CD14-positive monocyte (primary cell): Measurements from ENCODE around the gene REXO4. TPM values are rescaled to one million over a fixed set of nuclear protein-coding genes. Genes with fewer than 3 reads are reported as not detected.

Source experiments
- DNase-seq, 3 donors: peaks; one replicate each; pipeline ENCODE4 v3.0.0-alpha.2; 2011 to 2022
- H2AFZ ChIP-seq: 2 replicates; pipeline ENCODE4 v1.6.0; 2012; ENCODE audit warnings: mild to moderate bottlenecking, low read depth, low read length, inconsistent platforms; ENCODE audit not compliant: insufficient read depth, poor library complexity, severe bottlenecking
- H3K27ac ChIP-seq, 2 donors: 1 replicate in 1 of 2; 2 replicates in 1 of 2; pipeline ENCODE4 v1.5.1; 2012 to 2013; ENCODE audit warnings: low read length in 2 of 2, control low read depth in 1 of 2, inconsistent platforms in 1 of 2, low read depth in 1 of 2, mild to moderate bottlenecking in 1 of 2
- H3K27me3 ChIP-seq, 2 donors: one replicate each; pipeline versions ENCODE4 v1.6.0 to v1.6.1; 2011 to 2013; ENCODE audit warnings: low read length in 2 of 2; ENCODE audit not compliant: control insufficient read depth in 2 of 2, insufficient read depth in 2 of 2
- H3K36me3 ChIP-seq, 2 donors: replicated peaks in 1 of 2; 1 replicate in 1 of 2; 2 replicates in 1 of 2; pipeline versions ENCODE4 v1.5.1 to v1.6.1; 2012 to 2013; ENCODE audit warnings: low read length in 2 of 2, control low read depth in 1 of 2, inconsistent platforms in 1 of 2, mild to moderate bottlenecking in 1 of 2; ENCODE audit not compliant: insufficient read depth in 2 of 2, control insufficient read depth in 1 of 2
- H3K4me1 ChIP-seq, 2 donors: 1 replicate in 1 of 2; 2 replicates in 1 of 2; pipeline versions ENCODE4 v1.5.1 to v1.6.1; 2012 to 2013; ENCODE audit warnings: low read length in 2 of 2, control low read depth in 1 of 2, inconsistent platforms in 1 of 2, mild to moderate bottlenecking in 1 of 2, moderate library complexity in 1 of 2; ENCODE audit not compliant: insufficient read depth in 2 of 2, control insufficient read depth in 1 of 2
- H3K4me2 ChIP-seq: replicated peaks from 2 replicates; pipeline ENCODE3; 2012; ENCODE audit warnings: low read length, moderate library complexity, mild to moderate bottlenecking; ENCODE audit not compliant: poor library complexity, severe bottlenecking; ENCODE audit errors: extremely low read depth
- H3K4me3 ChIP-seq, 3 experiments: fragments of 200-600 bp in 1 of 3; sonication (generic) in 1 of 3; replicated peaks in 1 of 3; 1 replicate in 2 of 3; 2 replicates in 1 of 3; pipeline ENCODE4 v1.5.1; 2011 to 2013; ENCODE audit warnings: low read length in 3 of 3, mild to moderate bottlenecking in 3 of 3, control low read depth in 2 of 3, low read depth in 2 of 3, inconsistent platforms in 1 of 3, moderate library complexity in 1 of 3
- H3K79me2 ChIP-seq: 2 replicates; pipeline ENCODE4 v1.6.0; 2012; ENCODE audit warnings: mild to moderate bottlenecking, control low read depth, inconsistent platforms, low read length, moderate library complexity; ENCODE audit not compliant: insufficient read depth
- H3K9ac ChIP-seq: 2 replicates; pipeline ENCODE4 v1.6.0; 2017; ENCODE audit warnings: low read length, mild to moderate bottlenecking; ENCODE audit not compliant: insufficient read depth, poor library complexity, severe bottlenecking
- H3K9me3 ChIP-seq, 2 donors: replicated peaks in 1 of 2; 1 replicate in 1 of 2; 2 replicates in 1 of 2; pipeline versions ENCODE4 v1.5.1 to v1.6.1; 2012 to 2013; ENCODE audit warnings: low read length in 2 of 2, control low read depth in 1 of 2; ENCODE audit not compliant: control insufficient read depth in 1 of 2, insufficient read depth in 1 of 2
- H4K20me1 ChIP-seq: 2 replicates; pipeline ENCODE4 v1.6.0; 2012; ENCODE audit warnings: mild to moderate bottlenecking, low read length, control low read depth, moderate library complexity; ENCODE audit not compliant: insufficient read depth
- H3K27ac Mint-ChIP-seq, 7 donors: one replicate each; pipeline ENCODE4 v1.8.0; 2020; ENCODE audit warnings: mild to moderate bottlenecking in 7 of 7, mixed read lengths in 7 of 7, moderate library complexity in 6 of 7, inconsistent platforms in 2 of 7
- H3K27me3 Mint-ChIP-seq, 3 donors: one replicate each; pipeline ENCODE4 v1.8.0; 2021 to 2022; ENCODE audit warnings: low read depth in 3 of 3, mild to moderate bottlenecking in 3 of 3, mixed read lengths in 3 of 3, moderate library complexity in 3 of 3, inconsistent platforms in 1 of 3
- H3K36me3 Mint-ChIP-seq, 2 donors: one replicate each; pipeline ENCODE4 v1.8.0; 2020; ENCODE audit warnings: mixed read lengths in 2 of 2, inconsistent platforms in 1 of 2, mild to moderate bottlenecking in 1 of 2
- H3K4me1 Mint-ChIP-seq: one replicate; pipeline ENCODE4 v1.8.0; 2020; ENCODE audit warnings: mild to moderate bottlenecking, mixed read lengths
- H3K4me3 Mint-ChIP-seq, 2 donors: one replicate each; pipeline ENCODE4 v1.8.0; 2020; ENCODE audit warnings: mild to moderate bottlenecking in 2 of 2, mixed read lengths in 2 of 2, moderate library complexity in 1 of 2
- H3K9me3 Mint-ChIP-seq, 7 donors: one replicate each; pipeline ENCODE4 v1.8.0; 2020 to 2022; ENCODE audit warnings: mixed read lengths in 7 of 7, mild to moderate bottlenecking in 6 of 7, moderate library complexity in 6 of 7, inconsistent platforms in 2 of 7
- WGBS: methylation state at CpG from one replicate; pipeline ENCODE4 v1.1.5; 2013; ENCODE audit warnings: missing lambda C conversion rate; ENCODE audit not compliant: insufficient coverage; 5-methylcytosine and 5-hydroxymethylcytosine counted together
- intact Hi-C, 2 donors: fragments of 100-400 bp; cut with micrococcal nuclease; formaldehyde crosslinking; loops; one replicate each; pipeline versions ENCODE4 v1.15.0 to v1.15.1; 2023
- polyA plus RNA-seq, 3 donors: library from polyadenylated mRNA; depleted of rRNA in 1 of 3; unstranded in 2 of 3; stranded (reverse) in 1 of 3; fragments of 300-500 nt in 2 of 3; fragments of >200 nt in 1 of 3; fragmentation: Illumina TruSeq in 2 of 3; gene quantifications; 1 replicate in 2 of 3; 2 replicates in 1 of 3; pipeline ENCODE4 v1.2.3, GENCODE V29; 2012 to 2021
- TF ChIP-seq, protein P1 (sequence below): fragments of 200-600 bp; IDR thresholded peaks from one replicate; pipeline ENCODE4 v1.8.0; 2022; ENCODE audit warnings: antibody characterized with exemption, mild to moderate bottlenecking

The REXO4 gene
- polyA plus RNA-seq, 3 donors: 3.0 to 11.0 (median 4.2) TPM

DNA sequence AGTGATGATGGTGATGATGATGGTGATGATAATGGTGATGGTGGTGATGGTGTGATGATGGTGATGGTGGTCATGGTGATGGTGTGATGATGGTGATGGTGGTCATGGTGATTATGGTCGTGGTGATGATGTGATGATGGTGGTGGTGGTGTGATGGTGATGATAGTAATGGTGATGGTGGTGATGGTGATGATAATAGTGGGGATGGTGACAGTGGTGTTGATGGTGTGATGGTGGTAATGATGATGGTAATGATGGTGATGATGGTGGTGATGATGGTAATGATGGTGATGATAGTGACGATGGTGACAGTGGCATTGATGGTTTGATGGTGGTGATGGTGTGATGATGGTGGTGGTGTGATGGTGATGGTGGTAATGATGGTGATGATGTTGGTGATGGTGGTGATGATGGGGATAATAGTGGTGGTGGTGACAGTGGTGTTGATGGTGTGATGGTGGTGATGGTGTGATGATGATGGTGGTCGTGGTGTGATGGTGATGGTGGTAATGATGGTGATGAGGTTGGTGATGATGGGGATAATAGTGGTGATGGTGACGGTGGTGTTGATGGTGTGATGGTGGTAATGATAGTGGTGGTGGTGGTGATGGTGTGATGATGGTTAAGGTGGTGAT is 35.2 kb downstream of the REXO4 start:
- intact Hi-C loops: no loop called here
- H3K4me2 ChIP-seq: no peak overlapping the region
- H3K27me3 ChIP-seq: no peaks in the 10 kb centered on the region
- TF ChIP-seq, protein P1, sequence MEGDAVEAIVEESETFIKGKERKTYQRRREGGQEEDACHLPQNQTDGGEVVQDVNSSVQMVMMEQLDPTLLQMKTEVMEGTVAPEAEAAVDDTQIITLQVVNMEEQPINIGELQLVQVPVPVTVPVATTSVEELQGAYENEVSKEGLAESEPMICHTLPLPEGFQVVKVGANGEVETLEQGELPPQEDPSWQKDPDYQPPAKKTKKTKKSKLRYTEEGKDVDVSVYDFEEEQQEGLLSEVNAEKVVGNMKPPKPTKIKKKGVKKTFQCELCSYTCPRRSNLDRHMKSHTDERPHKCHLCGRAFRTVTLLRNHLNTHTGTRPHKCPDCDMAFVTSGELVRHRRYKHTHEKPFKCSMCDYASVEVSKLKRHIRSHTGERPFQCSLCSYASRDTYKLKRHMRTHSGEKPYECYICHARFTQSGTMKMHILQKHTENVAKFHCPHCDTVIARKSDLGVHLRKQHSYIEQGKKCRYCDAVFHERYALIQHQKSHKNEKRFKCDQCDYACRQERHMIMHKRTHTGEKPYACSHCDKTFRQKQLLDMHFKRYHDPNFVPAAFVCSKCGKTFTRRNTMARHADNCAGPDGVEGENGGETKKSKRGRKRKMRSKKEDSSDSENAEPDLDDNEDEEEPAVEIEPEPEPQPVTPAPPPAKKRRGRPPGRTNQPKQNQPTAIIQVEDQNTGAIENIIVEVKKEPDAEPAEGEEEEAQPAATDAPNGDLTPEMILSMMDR: no peak
- H3K27me3 Mint-ChIP-seq: peaks cover 2 to 5% (median 5%) of the 10 kb centered on the region in 3 donors
- no peak overlapping the region for H3K27ac Mint-ChIP-seq
- no peaks in the 10 kb centered on the region for H3K36me3 ChIP-seq
- WGBS: 96% methylated on average over 4 of the region's 4 CpGs
- H3K9me3 Mint-ChIP-seq: no peaks in the 10 kb centered on the region
- H3K27ac ChIP-seq: no peak overlapping the region
- H3K9ac ChIP-seq: no peak overlapping the region
- no peaks in the 10 kb centered on the region for H3K9me3 ChIP-seq
- no peak overlapping the region for H3K4me3 Mint-ChIP-seq
- peaks cover 11% of the 10 kb centered on the region for H3K4me1 Mint-ChIP-seq
- H3K36me3 Mint-ChIP-seq: no peaks in the 10 kb centered on the region
- no peaks in the 10 kb centered on the region for H3K79me2 ChIP-seq
- no peaks in the 10 kb centered on the region for H4K20me1 ChIP-seq
- H3K4me3 ChIP-seq: no peak overlapping the region
- no peak for DNase-seq
- peaks cover 0 to 5% of the 10 kb centered on the region in 2 donors for H3K4me1 ChIP-seq
- H2AFZ ChIP-seq: no peak overlapping the region

DNA sequence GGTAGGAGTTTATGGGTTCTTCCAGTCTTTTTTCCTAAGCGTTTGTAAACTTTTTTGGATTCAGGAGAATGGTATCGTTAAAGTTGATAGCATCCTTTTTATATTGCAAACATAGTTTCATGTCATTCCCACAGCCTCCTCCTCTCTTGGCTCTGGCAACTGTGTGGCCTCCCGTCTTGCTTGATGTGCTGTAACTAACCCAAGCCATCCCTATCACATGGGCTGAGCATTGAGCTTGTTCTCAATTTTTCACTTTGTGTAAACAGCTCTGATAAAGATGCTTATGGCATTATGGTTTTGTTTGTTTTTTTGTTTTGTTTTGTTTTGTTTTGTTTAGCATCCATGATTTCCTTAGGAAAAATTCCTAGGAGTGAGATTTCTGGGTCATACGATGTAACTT is 37.1 kb downstream of the REXO4 start:
- Histone ChIP-seq H3K9me3 (no peaks in the 10 kb centered on the region), H3K79me2 (peaks cover under 1% of the 10 kb centered on the region), H3K27ac (no peak overlapping the region), H3K9ac (no peak overlapping the region), H3K4me1 (peaks cover 6 to 14% of the 10 kb centered on the region in 2 donors), H4K20me1 (no peaks in the 10 kb centered on the region), H3K27me3 (no peaks in the 10 kb centered on the region), H3K36me3 (no peaks in the 10 kb centered on the region), H3K4me2 (no peak overlapping the region), H2AFZ (no peak overlapping the region), H3K4me3 (no peak overlapping the region)
- intact Hi-C loops: no loop called here
- H3K27me3 Mint-ChIP-seq: peaks cover 2 to 5% (median 3%) of the 10 kb centered on the region in 3 donors
- WGBS: no CpG with 5 or more reads among the region's 4 CpGs
- H3K4me1 Mint-ChIP-seq: peaks cover 18% of the 10 kb centered on the region
- DNase-seq: no peak
- no peak overlapping the region for H3K4me3 Mint-ChIP-seq
- H3K27ac Mint-ChIP-seq: no peak overlapping the region
- no peaks in the 10 kb centered on the region for H3K9me3 Mint-ChIP-seq
- TF ChIP-seq, protein P1: no peak
- H3K36me3 Mint-ChIP-seq: no peaks in the 10 kb centered on the region
